ENCODE measurements around the gene MS4A13.
A peak's percentile ranks its signal among the peaks of the same experiment; 100 is the strongest.
"Not testable (repeated sequence)": the region's sequence is repeated elsewhere in the genome, so short reads cannot be mapped to it uniquely, and the experiment has no call there.

The MS4A13 gene

GRCh38 chr11:60515144-60515855, at the start of gene MS4A13:
Gene MS4A13, plus strand, starts transcription at chr11:60515392. Its CDS starts 2,692 bp downstream, at chr11:60518084.
- no peak for FAIRE-seq
- peak; percentile 84 for DNase-seq (ENCODE audit: low spot score)

DNA sequence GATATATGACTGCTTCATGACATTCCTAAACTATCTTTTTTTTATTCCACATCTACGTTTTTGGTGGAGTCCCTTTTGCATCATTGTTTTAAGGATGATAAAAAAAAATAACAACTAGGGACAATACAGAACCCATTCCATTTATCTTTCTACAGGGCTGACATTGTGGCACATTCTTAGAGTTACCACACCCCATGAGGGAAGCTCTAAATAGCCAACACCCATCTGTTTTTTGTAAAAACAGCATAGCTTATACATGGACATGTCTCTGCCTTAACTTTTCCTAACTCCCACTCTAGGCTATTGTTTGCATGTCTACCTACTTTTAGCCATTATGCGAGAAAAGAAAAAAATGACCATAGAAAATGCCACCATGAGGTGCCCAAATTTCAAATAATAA, 46.4 kb upstream of the MS4A13 start:
- FAIRE-seq (no peak), DNase-seq (ENCODE audit: low spot score) (no peak)

DNA sequence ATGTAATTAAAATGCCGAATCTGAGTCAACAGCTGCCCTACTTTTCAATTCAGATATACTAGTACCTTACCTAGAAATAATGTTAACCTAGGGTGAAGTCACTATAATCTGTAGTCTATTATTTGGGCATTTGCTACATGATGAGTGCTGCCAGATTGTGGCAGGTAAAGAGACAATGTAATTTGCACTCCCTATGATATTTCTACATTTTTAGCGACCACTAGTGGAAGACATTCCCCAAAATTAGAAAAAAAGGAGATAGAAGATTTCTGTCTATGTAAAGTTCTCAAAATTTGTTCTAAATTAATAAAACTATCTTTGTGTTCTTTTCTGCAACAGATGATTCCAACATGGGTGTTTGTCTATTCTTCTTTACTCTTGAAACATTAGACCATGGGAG, 45.5 kb upstream of the MS4A13 start:
- FAIRE-seq (no peak), DNase-seq (ENCODE audit: low spot score) (no peak)

DNA sequence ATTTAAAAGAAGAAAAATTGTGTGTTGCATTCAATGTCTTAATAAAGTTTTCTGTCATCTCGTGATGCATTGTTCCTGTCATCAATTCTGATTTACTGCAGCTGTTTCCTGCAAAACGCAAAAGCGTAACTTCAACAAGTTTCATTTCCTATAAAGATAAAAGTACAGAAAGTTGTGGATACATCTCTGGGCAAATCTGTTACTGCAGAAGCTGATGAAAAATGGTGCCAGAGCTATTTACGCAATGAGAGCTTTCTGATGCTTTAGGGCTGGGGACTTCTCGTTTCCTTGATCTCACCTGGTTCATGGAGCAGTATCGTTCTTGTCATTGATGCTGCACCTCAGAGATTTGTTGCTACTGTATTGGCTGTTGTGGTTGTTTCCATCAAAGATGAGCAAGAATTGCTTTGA, 38.2 kb upstream of the MS4A13 start:
- no peak for DNase-seq (ENCODE audit: low spot score)

GRCh38 chr11:60482361-60482760, 32.8 kb upstream of the MS4A13 start:
- DNase-seq (ENCODE audit: low spot score) (no peak), FAIRE-seq (no peak)

More for the DNA sequence above, 38.2 kb upstream of the MS4A13 start:
- FAIRE-seq, result no peak

DNA sequence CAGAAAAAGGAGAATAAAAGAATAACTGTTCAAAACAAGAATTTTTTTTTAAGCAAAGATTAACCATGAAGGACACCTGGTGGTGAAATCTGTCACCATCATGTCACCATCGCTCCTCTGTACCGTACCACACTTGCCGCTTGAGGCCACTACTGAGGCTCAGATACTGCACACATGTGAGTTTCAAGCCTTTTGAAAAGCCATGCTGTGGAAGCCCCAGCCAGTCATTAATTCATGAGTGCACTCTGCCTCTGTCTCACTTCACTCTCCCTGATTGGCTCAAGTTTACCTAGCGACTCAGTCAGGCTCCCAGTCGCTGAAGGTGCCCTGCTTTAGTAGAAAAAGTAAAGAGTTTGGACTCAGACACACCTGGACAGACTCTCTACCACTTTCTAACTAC, 29.2 kb upstream of the MS4A13 start:
- FAIRE-seq (no peak), DNase-seq (ENCODE audit: low spot score) (peak; percentile 63)

- FAIRE-seq, result no peak
- no peak for DNase-seq (ENCODE audit: low spot score)
These were observed 22.6 kb upstream of the MS4A13 start, which contains the start of gene MS4A12 for GRCh38 chr11:60492488-60493009. Gene MS4A12, plus strand, starts transcription at chr11:60492778. Its CDS starts 4,541 bp downstream, at chr11:60497319.

DNA sequence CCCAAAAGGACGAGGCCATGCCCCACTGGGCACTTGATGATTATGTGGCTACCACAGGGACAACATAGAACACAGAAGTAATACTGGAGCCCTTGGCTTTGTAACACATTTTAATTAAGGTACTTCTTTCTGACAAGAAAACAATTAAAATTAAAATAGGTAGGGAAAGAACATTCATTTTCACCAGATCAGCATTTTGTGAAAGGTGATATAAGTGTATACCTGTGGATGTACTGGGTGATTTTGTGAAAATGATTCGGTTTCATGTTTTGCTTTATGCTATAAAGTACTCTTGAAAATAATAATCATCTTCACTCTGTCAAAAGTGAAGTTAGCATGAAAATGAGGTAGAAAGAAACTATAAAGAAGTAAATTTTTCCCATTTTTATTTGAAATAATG, 21.7 kb upstream of the MS4A13 start:
- FAIRE-seq (no peak), DNase-seq (ENCODE audit: low spot score) (no peak)

DNA sequence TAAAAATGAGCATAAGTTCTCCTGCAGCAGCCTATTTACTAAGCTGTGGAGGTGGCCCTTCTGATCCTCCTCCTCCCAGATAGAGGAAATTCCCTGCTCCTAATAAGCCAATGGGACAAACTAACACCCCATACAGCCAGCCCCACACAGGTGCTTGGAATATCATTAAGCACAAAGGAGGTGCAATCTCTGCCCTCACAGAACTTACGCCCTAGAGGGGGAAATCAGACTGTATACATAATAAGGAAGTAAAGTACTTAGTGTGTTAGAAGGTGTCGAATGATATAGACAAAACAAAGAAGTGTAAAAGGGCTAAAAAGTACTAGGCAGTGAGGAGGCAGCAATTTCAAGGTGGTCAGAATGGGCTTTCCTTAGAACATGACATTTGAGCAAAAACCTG, 16.8 kb upstream of the MS4A13 start:
- FAIRE-seq (no peak), DNase-seq (ENCODE audit: low spot score) (no peak)

GRCh38 chr11:60498853-60499252, 16.3 kb upstream of the MS4A13 start:
- FAIRE-seq (no peak), DNase-seq (ENCODE audit: low spot score) (peak; percentile 18)

DNA sequence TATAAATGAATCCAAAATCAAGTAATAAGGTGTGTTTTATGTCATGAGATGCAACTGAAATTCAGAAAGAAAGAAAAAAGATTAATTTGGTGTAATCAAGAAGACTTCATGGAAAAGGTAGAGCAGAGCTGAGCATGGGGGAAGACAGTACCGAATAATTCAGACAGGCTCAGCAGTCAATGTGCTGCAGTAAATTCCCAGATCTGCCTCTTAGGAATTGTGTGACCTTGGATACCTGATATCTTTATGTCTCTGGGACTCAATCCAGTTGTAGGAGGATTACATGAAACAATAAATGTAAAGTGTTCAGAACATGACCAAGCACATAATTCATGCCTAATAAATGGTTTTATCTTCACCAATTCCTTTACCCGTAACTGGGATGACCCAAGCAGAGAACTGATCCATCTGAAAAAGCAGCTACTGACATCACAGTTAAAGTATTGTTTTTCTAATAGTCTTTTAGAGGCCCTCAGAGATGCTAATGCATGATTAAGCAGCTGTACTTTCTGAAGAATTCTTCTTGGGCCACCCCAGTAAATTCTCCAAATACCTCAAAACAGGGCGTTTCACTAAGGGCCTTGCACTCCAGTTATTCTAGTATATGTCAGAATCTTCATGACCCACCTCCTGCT, 14.8 kb upstream of the MS4A13 start:
- no peak for FAIRE-seq

GRCh38 chr11:60502221-60502775, 12.9 kb upstream of the MS4A13 start:
- no peak for FAIRE-seq

More for the DNA sequence above, 14.8 kb upstream of the MS4A13 start:
- DNase-seq (ENCODE audit: low spot score), result peak; percentile 14

DNA sequence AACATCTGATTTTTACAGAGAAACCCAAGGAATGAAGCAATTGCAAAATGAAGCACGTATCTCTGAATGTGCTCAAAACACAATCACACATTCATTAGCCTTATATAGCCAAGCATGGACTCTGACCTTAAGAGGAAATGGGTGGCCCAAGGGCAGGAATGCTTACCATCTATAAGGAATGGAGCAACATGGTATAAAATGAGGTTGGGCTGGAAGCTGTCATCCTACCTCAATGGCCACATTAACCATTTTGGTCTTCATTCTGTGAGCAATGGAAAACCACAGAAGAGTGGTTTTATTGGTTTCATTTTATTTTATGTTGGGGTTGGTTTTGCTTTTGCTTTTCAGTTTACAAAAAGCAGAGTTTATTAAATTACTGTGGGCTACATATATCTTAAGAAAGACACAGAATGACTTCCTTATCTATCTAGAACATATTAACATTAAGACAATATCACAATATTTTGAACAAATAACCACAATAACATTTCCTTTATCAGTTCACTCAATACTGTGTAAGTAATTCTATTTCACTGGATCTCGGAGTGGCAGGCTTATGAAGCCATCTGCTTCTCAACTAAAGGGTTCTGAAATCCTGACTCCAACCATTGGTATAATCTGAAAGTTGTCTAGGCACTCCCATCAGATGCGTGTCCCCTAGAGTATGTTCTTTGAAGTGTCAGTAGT, 10.8 kb upstream of the MS4A13 start:
- DNase-seq (ENCODE audit: low spot score), result no peak
- FAIRE-seq, result no peak

More at GRCh38 chr11:60502221-60502775, 12.9 kb upstream of the MS4A13 start:
- DNase-seq (ENCODE audit: low spot score), result no peak

GRCh38 chr11:60509609-60510008, 5.6 kb upstream of the MS4A13 start:
- not testable (repeated sequence) for DNase-seq (ENCODE audit: low spot score); FAIRE-seq

DNA sequence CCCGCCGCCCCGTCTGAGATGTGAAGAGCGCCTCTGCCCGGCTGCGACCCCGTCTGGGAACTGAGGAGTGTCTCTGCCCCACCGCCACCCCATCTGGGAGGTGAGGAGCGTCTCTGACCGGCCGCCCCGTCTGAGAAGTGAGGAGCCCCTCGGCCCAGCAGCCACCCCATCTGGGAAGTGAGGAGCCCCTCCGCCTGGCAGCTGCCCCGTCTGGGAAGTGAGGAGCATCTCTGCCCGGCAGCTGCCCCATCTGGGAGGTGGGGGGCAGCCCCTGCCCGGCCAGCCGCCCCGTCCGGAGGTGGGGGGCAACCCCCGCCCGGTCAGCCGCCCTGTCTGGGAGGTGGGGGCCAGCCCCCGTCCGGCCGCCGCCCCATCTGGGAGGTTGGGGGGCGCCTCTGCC, 5.0 kb upstream of the MS4A13 start:
- not testable (repeated sequence) for FAIRE-seq; DNase-seq (ENCODE audit: low spot score)

DNA sequence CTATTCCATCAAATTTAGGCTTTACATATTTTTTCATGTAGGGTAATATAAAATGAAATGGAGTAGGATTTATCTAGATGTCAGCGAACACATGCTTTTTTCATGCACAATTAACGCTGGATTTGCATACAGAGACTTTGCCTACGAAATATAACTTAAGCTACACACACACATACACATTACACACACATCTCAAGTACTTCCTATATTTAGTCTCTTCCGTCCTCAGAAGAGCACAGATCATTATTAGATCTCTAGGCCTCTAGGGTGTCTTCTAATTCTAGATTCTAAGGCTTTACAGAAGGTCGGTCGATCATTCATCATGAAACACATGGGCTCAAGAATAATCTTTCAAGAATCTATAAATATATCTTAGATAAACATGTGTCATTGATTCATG, 3.8 kb upstream of the MS4A13 start:
- DNase-seq (ENCODE audit: low spot score) (no peak), FAIRE-seq (no peak)

GRCh38 chr11:60512651-60513225, 2.5 kb upstream of the MS4A13 start:
- DNase-seq (ENCODE audit: low spot score) (no peak), FAIRE-seq (no peak)

- FAIRE-seq (no peak), DNase-seq (ENCODE audit: low spot score) (no peak)
These were observed 1.4 kb upstream of the MS4A13 start for GRCh38 chr11:60513496-60514460.

- FAIRE-seq (no peak), DNase-seq (ENCODE audit: low spot score) (no peak)
These were observed 13.3 kb downstream of the MS4A13 start for GRCh38 chr11:60528465-60528864.

DNA sequence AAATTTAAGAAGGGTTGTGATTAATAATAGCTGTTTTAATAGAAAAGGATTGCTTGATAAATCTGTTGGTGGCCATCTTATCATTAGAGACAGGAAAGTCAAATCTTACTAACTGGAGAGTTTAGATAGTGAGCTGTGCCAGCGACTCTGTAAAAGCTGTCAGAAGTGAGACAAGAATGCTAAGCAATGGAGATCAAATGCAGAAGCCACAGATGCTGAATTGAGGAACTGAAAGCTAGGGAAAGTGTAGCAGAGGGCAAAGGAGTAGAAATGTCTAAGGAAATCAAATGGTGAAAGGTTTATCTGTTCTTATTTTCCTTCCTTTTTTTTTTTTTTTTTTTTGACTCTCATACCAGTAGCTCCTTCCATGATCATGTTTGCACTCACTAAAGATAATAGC, 13.7 kb downstream of the MS4A13 start:
- DNase-seq (ENCODE audit: low spot score), result no peak
- FAIRE-seq, result no peak

Measured in urothelium cell line (cell line).